HEK293T (cell line): ENCODE results near the gene CD59.

Experiments used
- CTCF ChIA-PET: fragments of 350-600 bp; formaldehyde crosslinking; extraction: SDS; loops from one replicate; lab custom pipeline; 2021; ENCODE audit warnings: antibody characterized with exemption, inconsistent platforms; lab: Yijun Ruan, JAX
- POLR2A ChIA-PET: fragments of 350-600 bp; formaldehyde crosslinking; extraction: SDS; loops from one replicate; lab custom pipeline; 2020; ENCODE audit warnings: antibody characterized with exemption, inconsistent platforms; lab: Yijun Ruan, JAX
- DNase-seq: peaks from one replicate; pipeline ENCODE4 v3.0.0; 2012; ENCODE audit warnings: mixed read lengths; ENCODE audit errors: extremely low spot score
- ARNT ChIP-seq: fragments of 450-650 bp; IDR thresholded peaks from 2 replicates; pipeline ENCODE4 v1.6.1; 2017; ENCODE audit warnings: mild to moderate bottlenecking
- BHLHE40 ChIP-seq: fragments of 450-650 bp; IDR thresholded peaks from 2 replicates; pipeline ENCODE4 v1.6.1; 2016; ENCODE audit warnings: mild to moderate bottlenecking, moderate library complexity, borderline replicate concordance
- CTBP1 ChIP-seq: fragments of 450-650 bp; IDR thresholded peaks from 2 replicates; pipeline ENCODE4 v1.6.1; 2016; ENCODE audit warnings: borderline replicate concordance
- ELF4 ChIP-seq: fragments of 450-650 bp; IDR thresholded peaks from 2 replicates; pipeline ENCODE4 v1.6.1; 2017; ENCODE audit warnings: antibody characterized with exemption
- FOXA1 ChIP-seq: fragments of 450-650 bp; IDR thresholded peaks from 2 replicates; pipeline ENCODE4 v1.6.1; 2016; ENCODE audit warnings: mild to moderate bottlenecking
- FOXK2 ChIP-seq: fragments of 450-650 bp; IDR thresholded peaks from 2 replicates; pipeline ENCODE4 v1.6.1; 2016; ENCODE audit warnings: mild to moderate bottlenecking
- FOXM1 ChIP-seq: fragments of 450-650 bp; IDR thresholded peaks from 2 replicates; pipeline ENCODE4 v1.6.1; 2017; ENCODE audit warnings: mild to moderate bottlenecking, borderline replicate concordance
- HDGF ChIP-seq: fragments of 450-650 bp; IDR thresholded peaks from 2 replicates; pipeline ENCODE4 v1.6.1; 2017; ENCODE audit warnings: antibody characterized with exemption, borderline replicate concordance
- L3MBTL2 ChIP-seq: fragments of 450-650 bp; conservative IDR thresholded peaks from 2 replicates; pipeline ENCODE4 v1.6.1; 2016; ENCODE audit warnings: mild to moderate bottlenecking
- LEF1 ChIP-seq: fragments of 450-650 bp; IDR thresholded peaks from 2 replicates; pipeline ENCODE4 v1.6.1; 2017; ENCODE audit warnings: mild to moderate bottlenecking, borderline replicate concordance
- NFRKB ChIP-seq: fragments of 450-650 bp; IDR thresholded peaks from 2 replicates; pipeline ENCODE4 v1.6.1; 2016; ENCODE audit warnings: mild to moderate bottlenecking, moderate library complexity
- SP1 ChIP-seq: fragments of 450-650 bp; IDR thresholded peaks from 2 replicates; pipeline ENCODE4 v1.6.1; 2017
- SUZ12 ChIP-seq: fragments of 450-650 bp; IDR thresholded peaks from 2 replicates; pipeline ENCODE4 v1.6.1; 2016; ENCODE audit warnings: mild to moderate bottlenecking
- TARDBP ChIP-seq: fragments of 450-650 bp; IDR thresholded peaks from 2 replicates; pipeline ENCODE4 v1.6.1; 2016
- ZNF384 ChIP-seq: fragments of 450-650 bp; IDR thresholded peaks from 2 replicates; pipeline ENCODE4 v1.6.1; 2016
- TF ChIP-seq, protein P1 (sequence below): fragments of 450-650 bp; IDR thresholded peaks from 2 replicates; pipeline ENCODE4 v1.6.1; 2016

Gene CD59

DNA sequence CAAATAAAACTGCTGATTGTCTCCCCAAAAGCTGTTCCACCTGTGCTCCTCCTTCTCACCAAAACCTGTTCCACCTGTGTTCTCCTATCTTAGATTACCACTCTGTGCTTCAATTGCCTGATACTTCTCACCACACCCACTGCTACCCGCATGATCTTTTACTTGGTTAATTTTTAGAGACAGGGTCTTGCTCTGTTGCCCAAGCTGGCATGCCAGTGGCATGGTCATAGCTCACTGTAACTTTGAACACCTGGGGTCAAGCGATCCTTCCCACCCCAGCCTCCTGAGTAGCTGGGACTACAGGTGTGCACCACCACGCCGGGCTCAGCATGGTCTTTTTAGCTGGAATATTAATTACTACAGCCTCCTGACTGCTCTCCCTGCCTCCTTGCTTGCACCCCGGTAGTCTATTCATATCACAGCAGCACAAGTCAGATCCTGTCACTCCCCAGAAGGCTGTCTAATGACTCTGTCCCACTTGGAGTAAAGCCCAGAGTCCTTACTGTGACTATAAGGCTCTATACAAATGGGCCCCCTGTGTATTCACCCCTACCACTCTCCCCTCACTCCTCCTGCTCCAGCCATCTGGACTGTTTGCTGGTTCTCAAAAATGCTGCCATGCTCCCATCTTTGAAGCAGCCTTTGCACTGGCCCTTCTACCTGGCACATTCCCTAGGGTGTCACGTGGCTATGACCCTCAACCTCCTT is 39.1 kb downstream of the CD59 start:
- TF ChIP-seq TARDBP (no peak), SP1 (no peak), LEF1 (no peak), FOXA1 (no peak), ELF4 (no peak), FOXM1 (no peak), FOXK2 (no peak), HDGF (no peak), L3MBTL2 (no peak), BHLHE40 (no peak), CTBP1 (no peak), SUZ12 (no peak), ZNF384 (no peak), NFRKB (no peak), ARNT (no peak)
- TF ChIP-seq, protein P1, sequence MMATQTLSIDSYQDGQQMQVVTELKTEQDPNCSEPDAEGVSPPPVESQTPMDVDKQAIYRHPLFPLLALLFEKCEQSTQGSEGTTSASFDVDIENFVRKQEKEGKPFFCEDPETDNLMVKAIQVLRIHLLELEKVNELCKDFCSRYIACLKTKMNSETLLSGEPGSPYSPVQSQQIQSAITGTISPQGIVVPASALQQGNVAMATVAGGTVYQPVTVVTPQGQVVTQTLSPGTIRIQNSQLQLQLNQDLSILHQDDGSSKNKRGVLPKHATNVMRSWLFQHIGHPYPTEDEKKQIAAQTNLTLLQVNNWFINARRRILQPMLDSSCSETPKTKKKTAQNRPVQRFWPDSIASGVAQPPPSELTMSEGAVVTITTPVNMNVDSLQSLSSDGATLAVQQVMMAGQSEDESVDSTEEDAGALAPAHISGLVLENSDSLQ: no peak
- CTCF ChIA-PET: no interaction called here
- no peak for DNase-seq
- POLR2A ChIA-PET: no interaction called here

DNA sequence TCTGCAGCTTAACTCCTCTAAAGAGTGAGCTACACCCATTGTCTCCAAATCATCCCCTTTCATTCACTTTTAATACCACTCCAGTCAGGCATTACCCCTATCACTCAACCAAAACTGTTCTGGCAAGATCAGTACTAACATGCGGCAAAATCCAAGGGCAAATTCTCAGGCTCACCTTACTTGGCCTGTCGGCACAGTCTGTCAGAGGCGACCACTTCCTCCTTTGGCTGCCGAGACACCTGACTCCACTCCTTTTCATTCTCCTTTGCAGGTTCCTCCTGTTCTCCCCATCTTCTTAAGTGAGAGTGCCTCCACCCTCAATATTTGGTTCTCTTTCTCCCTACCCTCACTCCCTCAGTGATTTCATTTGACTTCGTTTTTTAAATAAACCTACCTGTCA is 39.8 kb downstream of the CD59 start:
- POLR2A ChIA-PET: no interaction called here
- DNase-seq: no peak
- CTCF ChIA-PET: no interaction called here
- TF ChIP-seq ELF4 (no peak), L3MBTL2 (no peak), ARNT (no peak), ZNF384 (no peak), SUZ12 (no peak), HDGF (no peak)

DNA sequence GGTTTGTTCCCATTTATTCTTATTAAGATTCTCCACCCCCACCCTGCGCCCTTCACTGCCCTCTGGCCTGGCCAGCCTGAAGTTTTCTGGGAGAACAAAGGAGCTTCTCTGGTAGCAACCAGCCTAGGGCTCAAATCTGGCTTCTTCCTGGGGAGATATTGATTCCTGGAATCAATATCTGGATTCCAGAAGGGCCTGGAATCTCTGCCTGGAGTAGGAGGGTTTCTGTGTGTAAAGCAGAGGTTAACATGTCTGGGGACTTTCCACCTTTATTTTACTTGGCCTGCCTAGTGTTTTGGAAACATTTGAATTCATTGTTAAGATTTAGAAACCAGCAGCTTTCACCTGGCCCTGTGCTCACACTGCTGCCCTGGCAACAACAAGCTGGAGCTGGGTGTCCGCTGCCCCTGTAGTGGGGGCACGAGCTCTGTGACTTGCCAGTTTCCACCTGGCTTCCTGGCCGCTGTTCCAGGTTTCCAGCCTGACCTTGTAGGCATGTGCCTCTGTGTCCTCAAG is 41.1 kb downstream of the CD59 start:
- DNase-seq: no peak
- ChIA-PET POLR2A (no interaction called here), CTCF (interaction anchor here (0.6 kb wide), 1 partner anchor 507 kb away, joined by 3 read pairs; no protein-coding TSS in a partner anchor)
- no peak for TF ChIP-seq L3MBTL2
- TF ChIP-seq ELF4: no peak
- no peak for TF ChIP-seq NFRKB
- TF ChIP-seq LEF1: no peak
- no peak for TF ChIP-seq SP1
- TF ChIP-seq BHLHE40: no peak
- TF ChIP-seq, protein P1: no peak
- no peak for TF ChIP-seq FOXK2
- TF ChIP-seq HDGF: no peak
- no peak for TF ChIP-seq TARDBP
- TF ChIP-seq FOXM1: no peak
- TF ChIP-seq ZNF384: no peak
- no peak for TF ChIP-seq ARNT
- TF ChIP-seq SUZ12: no peak
- TF ChIP-seq CTBP1: no peak
- TF ChIP-seq FOXA1: no peak

DNA sequence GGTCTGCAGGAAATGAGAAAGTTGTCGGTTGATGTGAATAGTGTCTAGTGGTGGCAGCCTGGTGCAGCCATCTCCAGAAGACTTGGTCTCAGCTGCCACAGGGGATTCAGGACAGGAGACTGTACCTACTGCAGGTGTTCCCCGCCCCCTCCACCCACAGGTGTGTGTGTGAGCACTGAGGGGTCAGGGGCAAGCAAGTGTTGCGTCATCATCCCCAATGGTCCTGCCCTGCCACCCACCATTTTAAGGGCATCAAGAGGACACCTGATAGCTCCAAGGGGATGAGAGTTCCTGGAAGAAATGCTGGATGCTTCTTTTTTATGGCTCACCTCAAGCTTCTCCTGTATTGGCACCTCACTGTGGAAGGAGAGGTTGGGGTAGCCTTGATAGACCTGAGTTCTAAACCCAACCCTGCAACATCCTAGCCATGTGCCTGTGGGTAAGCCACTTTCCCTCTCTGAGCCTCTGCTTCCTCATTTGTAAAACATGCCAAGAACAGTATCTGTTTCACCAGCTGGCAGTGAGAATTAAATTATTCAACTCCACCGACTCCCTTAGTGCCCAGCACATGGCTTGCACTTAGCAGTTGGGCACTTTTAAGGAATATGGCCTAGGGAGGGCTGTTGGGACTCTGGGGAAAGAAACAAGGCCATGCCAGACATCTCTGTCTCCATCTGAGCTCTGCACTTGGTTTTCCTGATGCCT is 41.7 kb downstream of the CD59 start:
- TF ChIP-seq BHLHE40 (no peak), SP1 (no peak), L3MBTL2 (no peak), FOXM1 (no peak), ELF4 (no peak), CTBP1 (no peak), LEF1 (no peak), ARNT (no peak), FOXK2 (no peak), TARDBP (no peak), NFRKB (no peak), ZNF384 (no peak), SUZ12 (no peak), FOXA1 (no peak)
- TF ChIP-seq, protein P1: no peak
- CTCF ChIA-PET: no interaction called here
- no peak for DNase-seq
- POLR2A ChIA-PET: no interaction called here

DNA sequence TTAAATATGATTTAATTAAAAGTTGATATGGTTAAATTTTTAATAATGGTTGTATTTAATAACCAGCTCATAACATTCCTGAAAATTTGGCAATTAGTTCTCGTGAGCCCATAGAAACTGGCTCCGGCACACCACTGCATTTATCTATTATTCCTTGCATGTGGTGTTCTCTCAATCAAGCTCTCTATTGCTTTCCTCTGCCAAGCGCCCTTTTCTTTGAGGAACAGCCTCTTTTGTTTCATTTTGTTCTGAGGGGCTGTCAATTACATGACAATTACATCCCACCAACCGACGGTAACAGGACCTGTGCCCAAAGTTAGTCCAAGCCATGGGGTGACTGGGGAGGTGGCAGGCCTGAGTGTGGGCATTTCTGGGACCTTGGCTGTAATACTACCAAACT is 43.7 kb downstream of the CD59 start:
- TF ChIP-seq LEF1 (no peak), TARDBP (no peak), BHLHE40 (no peak), FOXM1 (no peak), HDGF (no peak), SUZ12 (no peak), NFRKB (no peak), SP1 (no peak), L3MBTL2 (no peak)
- TF ChIP-seq, protein P1: no peak
- CTCF ChIA-PET: no interaction called here
- POLR2A ChIA-PET: interaction anchor here (0.9 to 1.2 kb wide), 2 partner anchors 17 to 44 kb away, joined by 3 read pairs; partner anchors contain the start of gene CD59

More for the DNA sequence above, 43.7 kb downstream of the CD59 start:
- DNase-seq: no peak
